CD8-positive, alpha-beta memory T cell (primary cell): ENCODE results near the gene TBC1D2B. TPM values are rescaled to one million over a fixed set of nuclear protein-coding genes. Genes with fewer than 3 reads are reported as not detected.
"Not testable (repeated sequence)": the region's sequence is repeated elsewhere in the genome, so short reads cannot be mapped to it uniquely, and the experiment has no call there.

Experiments
- CTCF ChIA-PET: fragments of 350-600 bp; sonication (Branson Sonifier 250); formaldehyde crosslinking; loops from one replicate; lab custom pipeline; 2021; ENCODE audit warnings: antibody characterized with exemption; lab: Charles Lee
- POLR2A ChIA-PET: fragments of 350-600 bp; sonication (Branson Sonifier 250); formaldehyde crosslinking; loops from one replicate; lab custom pipeline; 2021; ENCODE audit warnings: antibody characterized with exemption; lab: Charles Lee
- DNase-seq, 5 donors: peaks; one replicate each; pipeline versions ENCODE4 v3.0.0 to v3.0.0-alpha.2; 2020 to 2022; ENCODE audit warnings: mixed read lengths in 1 of 5
- H3K27ac ChIP-seq: one replicate; pipeline ENCODE4 v1.7.0; 2013; ENCODE audit warnings: low read depth, mild to moderate bottlenecking, low read length, moderate library complexity
- H3K27me3 ChIP-seq: 2 replicates; pipeline ENCODE4 v1.7.0; 2013; ENCODE audit warnings: low read length, mild to moderate bottlenecking; ENCODE audit not compliant: insufficient read depth, poor library complexity, severe bottlenecking
- H3K36me3 ChIP-seq: 2 replicates; pipeline ENCODE4 v1.7.0; 2013; ENCODE audit warnings: mild to moderate bottlenecking, low read length, moderate library complexity; ENCODE audit not compliant: insufficient read depth
- H3K4me1 ChIP-seq: 2 replicates; pipeline ENCODE4 v1.7.0; 2013; ENCODE audit warnings: mild to moderate bottlenecking, low read length, moderate library complexity; ENCODE audit not compliant: insufficient read depth
- H3K4me3 ChIP-seq: 2 replicates; pipeline ENCODE4 v1.7.0; 2013; ENCODE audit warnings: mild to moderate bottlenecking, low read length
- H3K9me3 ChIP-seq: 2 replicates; pipeline ENCODE4 v1.7.0; 2013; ENCODE audit warnings: mild to moderate bottlenecking, low read length
- H3K27ac Mint-ChIP-seq, 8 donors: one replicate each; pipeline ENCODE4 v1.8.0; 2020 to 2021; ENCODE audit warnings: mixed read lengths in 8 of 8, mild to moderate bottlenecking in 6 of 8, inconsistent platforms in 3 of 8, moderate library complexity in 3 of 8
- H3K27me3 Mint-ChIP-seq, 2 donors: one replicate each; pipeline ENCODE4 v1.8.0; 2020 to 2021; ENCODE audit warnings: mixed read lengths in 2 of 2, mild to moderate bottlenecking in 1 of 2, moderate library complexity in 1 of 2
- H3K36me3 Mint-ChIP-seq, 3 donors: one replicate each; pipeline ENCODE4 v1.8.0; 2020 to 2021; ENCODE audit warnings: mixed read lengths in 3 of 3, inconsistent platforms in 1 of 3, mild to moderate bottlenecking in 1 of 3
- H3K4me1 Mint-ChIP-seq, 3 donors: one replicate each; pipeline ENCODE4 v1.8.0; 2020 to 2021; ENCODE audit warnings: mixed read lengths in 3 of 3, inconsistent platforms in 1 of 3, mild to moderate bottlenecking in 1 of 3
- H3K4me3 Mint-ChIP-seq, 7 donors: one replicate each; pipeline ENCODE4 v1.8.0; 2020 to 2021; ENCODE audit warnings: mixed read lengths in 7 of 7, mild to moderate bottlenecking in 6 of 7, moderate library complexity in 4 of 7, inconsistent platforms in 2 of 7
- H3K9me3 Mint-ChIP-seq, 5 donors: one replicate each; pipeline ENCODE4 v1.8.0; 2020 to 2022; ENCODE audit warnings: mixed read lengths in 5 of 5, mild to moderate bottlenecking in 3 of 5, moderate library complexity in 2 of 5, inconsistent platforms in 1 of 5
- polyA plus RNA-seq: library from polyadenylated mRNA; unstranded; fragments of 300-500 nt; fragmentation: Illumina TruSeq; gene quantifications from one replicate; pipeline ENCODE4 v1.2.3, GENCODE V29; 2021
- total RNA-seq, 2 experiments: library from RNA; stranded (reverse); gene quantifications; one replicate each; pipeline ENCODE4 v1.2.3, GENCODE V29; 2021

Gene TBC1D2B
- total and polyA plus RNA-seq, 3 experiments from 2014 or later: 26.4 to 41.1 (median 40.1) TPM

- H3K9me3 ChIP-seq, H3K27ac Mint-ChIP-seq, H3K36me3 ChIP-seq, H3K4me1 Mint-ChIP-seq, H3K27ac ChIP-seq, H3K9me3 Mint-ChIP-seq, H3K4me3 ChIP-seq, H3K27me3 ChIP-seq, H3K27me3 Mint-ChIP-seq, H3K36me3 Mint-ChIP-seq, CTCF ChIA-PET, H3K4me1 ChIP-seq, POLR2A ChIA-PET, DNase-seq, H3K4me3 Mint-ChIP-seq: not testable (repeated sequence)
Measured at GRCh38 chr15:77972706-77973105, 104.8 kb downstream of the TBC1D2B start.

DNA sequence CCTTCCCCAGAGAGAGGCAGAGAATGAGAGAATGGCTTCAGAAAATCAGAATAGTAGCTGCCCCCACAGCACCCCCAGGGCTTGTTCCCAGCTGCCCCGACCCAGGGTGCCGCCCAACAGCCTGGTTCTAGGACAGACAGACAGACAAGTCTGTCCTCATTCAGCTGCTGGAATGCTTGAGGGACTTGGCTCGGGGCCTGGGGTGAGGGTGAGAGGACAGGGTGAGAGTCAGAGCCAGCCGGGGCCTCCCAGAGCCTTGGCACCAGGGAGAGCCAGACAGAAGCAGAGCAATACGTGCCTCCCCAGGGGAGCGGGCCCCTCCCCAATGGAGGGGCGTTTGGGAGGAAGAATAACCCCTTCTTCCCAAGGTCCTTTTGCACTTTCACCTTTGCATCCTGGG lies 105.6 kb downstream of the TBC1D2B start:
- H3K27me3 ChIP-seq, POLR2A ChIA-PET, CTCF ChIA-PET, DNase-seq, H3K9me3 ChIP-seq, H3K36me3 ChIP-seq, H3K4me1 ChIP-seq, H3K4me3 Mint-ChIP-seq, H3K27me3 Mint-ChIP-seq, H3K36me3 Mint-ChIP-seq, H3K4me1 Mint-ChIP-seq, H3K9me3 Mint-ChIP-seq, H3K4me3 ChIP-seq, H3K27ac ChIP-seq: not testable (repeated sequence)
- H3K27ac Mint-ChIP-seq: peak overlapping the region in 1 of 8 donors; percentile 81

DNA sequence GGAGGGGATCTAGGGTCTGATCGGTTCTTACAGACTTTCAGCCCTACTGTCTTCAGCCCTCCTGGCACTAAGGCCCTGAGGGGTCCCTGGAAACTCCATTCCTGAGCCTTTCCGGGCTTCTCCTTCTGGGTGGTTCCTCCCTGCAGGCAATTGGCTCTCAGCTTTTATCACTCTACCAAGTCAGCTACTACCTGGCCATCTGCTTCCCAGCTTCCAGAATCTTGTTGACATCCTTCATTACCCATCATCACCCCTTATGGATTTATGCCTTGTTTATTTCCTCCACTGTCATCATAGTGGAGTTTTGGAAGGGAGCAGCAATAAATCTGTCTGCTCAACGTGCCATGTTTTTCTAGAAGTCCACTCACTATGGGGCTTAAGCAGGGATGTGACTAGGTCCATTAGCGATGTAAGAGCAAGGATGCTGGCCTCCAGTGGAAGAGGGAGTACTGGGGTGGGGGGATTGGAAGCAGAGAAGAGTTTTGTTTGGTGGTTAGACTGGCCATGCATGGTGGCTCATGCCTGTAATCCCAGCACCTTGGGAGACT lies 106.6 kb downstream of the TBC1D2B start:
- H3K27ac Mint-ChIP-seq, H3K27me3 Mint-ChIP-seq, H3K27me3 ChIP-seq, H3K4me1 Mint-ChIP-seq, DNase-seq, H3K4me3 Mint-ChIP-seq, H3K36me3 ChIP-seq, H3K4me3 ChIP-seq, H3K36me3 Mint-ChIP-seq, H3K9me3 Mint-ChIP-seq, H3K9me3 ChIP-seq, POLR2A ChIA-PET, CTCF ChIA-PET, H3K27ac ChIP-seq, H3K4me1 ChIP-seq: not testable (repeated sequence)

DNA sequence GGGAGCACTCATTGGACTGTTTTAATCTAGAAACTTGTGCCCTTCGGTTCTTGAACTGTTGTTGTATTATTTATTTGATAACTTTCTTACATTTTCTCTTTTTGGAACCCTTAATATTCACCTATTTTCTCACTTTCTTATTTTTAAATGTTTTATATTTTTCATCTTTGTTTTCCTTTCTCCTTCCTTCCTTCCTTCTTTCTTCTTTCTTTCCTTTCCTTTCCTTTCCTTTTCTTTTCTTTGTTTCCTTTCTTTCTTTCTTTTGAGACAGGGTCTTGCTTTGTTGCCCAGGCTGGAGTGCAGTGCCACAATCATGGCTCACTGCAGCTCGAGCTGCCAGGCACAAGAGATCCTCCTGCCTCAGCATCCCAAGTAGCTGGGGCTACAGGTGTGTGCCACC lies 108.5 kb downstream of the TBC1D2B start:
- Mint-ChIP-seq H3K4me3 (no peak overlapping the region), H3K27ac (no peak overlapping the region), H3K27me3 (peaks cover 0 to 1% of the 10 kb centered on the region in 2 donors), H3K36me3 (peaks cover 0 to 10% (median 2%) of the 10 kb centered on the region in 3 donors), H3K4me1 (no peaks in the 10 kb centered on the region), H3K9me3 (peaks cover 0 to 3% (median 0%) of the 10 kb centered on the region in 5 donors)
- Histone ChIP-seq H3K27me3 (no peaks in the 10 kb centered on the region), H3K4me1 (no peaks in the 10 kb centered on the region), H3K36me3 (no peaks in the 10 kb centered on the region), H3K4me3 (no peak overlapping the region), H3K27ac (no peak overlapping the region), H3K9me3 (no peaks in the 10 kb centered on the region)
- ChIA-PET POLR2A (no interaction called here), CTCF (interaction anchor here (1.4 to 5.7 kb wide), 3 partner anchors 9 to 138 kb away, joined by 4 to 146 read pairs (median 7); no protein-coding TSS in a partner anchor)
- no peak for DNase-seq

DNA sequence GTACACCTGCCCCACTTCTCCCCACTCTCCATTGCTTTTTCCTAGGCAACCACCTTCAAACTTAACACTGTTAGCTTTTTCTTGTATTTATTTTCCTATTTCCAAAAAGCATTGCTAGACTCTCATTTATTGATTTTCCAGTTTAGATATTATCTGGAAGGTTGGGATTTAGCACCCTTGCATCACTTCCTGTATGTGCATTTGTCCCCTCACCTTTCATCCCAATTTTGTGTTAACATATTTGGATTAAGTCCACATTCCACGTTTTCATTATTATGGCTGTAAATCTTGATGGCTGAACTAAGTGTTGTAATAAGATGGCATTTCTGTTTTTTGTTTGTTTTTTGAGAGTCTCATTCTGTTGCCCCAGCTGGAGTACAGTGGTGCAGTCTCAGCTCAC lies 109.7 kb downstream of the TBC1D2B start:
- Mint-ChIP-seq H3K4me3 (no peak overlapping the region), H3K9me3 (peaks cover 0 to 3% (median 0%) of the 10 kb centered on the region in 5 donors), H3K27me3 (peaks cover 0 to 3% of the 10 kb centered on the region in 2 donors), H3K27ac (no peak overlapping the region), H3K4me1 (no peaks in the 10 kb centered on the region), H3K36me3 (peaks cover 0 to 10% (median 2%) of the 10 kb centered on the region in 3 donors)
- Histone ChIP-seq H3K27me3 (no peaks in the 10 kb centered on the region), H3K4me3 (no peak overlapping the region), H3K4me1 (no peaks in the 10 kb centered on the region), H3K27ac (no peak overlapping the region), H3K36me3 (no peaks in the 10 kb centered on the region), H3K9me3 (no peaks in the 10 kb centered on the region)
- DNase-seq: no peak
- ChIA-PET CTCF (interaction anchor here (1.4 to 5.7 kb wide), 6 partner anchors 8 to 139 kb away, joined by 3 to 146 read pairs (median 4); no protein-coding TSS in a partner anchor), POLR2A (no interaction called here)

- DNase-seq, H3K36me3 ChIP-seq, POLR2A ChIA-PET, H3K9me3 ChIP-seq, H3K27ac ChIP-seq, H3K4me3 Mint-ChIP-seq, H3K27ac Mint-ChIP-seq, H3K9me3 Mint-ChIP-seq, H3K4me3 ChIP-seq, H3K36me3 Mint-ChIP-seq, H3K27me3 Mint-ChIP-seq, H3K27me3 ChIP-seq, H3K4me1 ChIP-seq, H3K4me1 Mint-ChIP-seq: not testable (repeated sequence)
- CTCF ChIA-PET: interaction anchor here (0.9 to 5.7 kb wide), 13 partner anchors 8 to 273 kb away, joined by 3 to 146 read pairs (median 4); no protein-coding TSS in a partner anchor
Measured at GRCh38 chr15:77967235-77967615, 110.3 kb downstream of the TBC1D2B start.

DNA sequence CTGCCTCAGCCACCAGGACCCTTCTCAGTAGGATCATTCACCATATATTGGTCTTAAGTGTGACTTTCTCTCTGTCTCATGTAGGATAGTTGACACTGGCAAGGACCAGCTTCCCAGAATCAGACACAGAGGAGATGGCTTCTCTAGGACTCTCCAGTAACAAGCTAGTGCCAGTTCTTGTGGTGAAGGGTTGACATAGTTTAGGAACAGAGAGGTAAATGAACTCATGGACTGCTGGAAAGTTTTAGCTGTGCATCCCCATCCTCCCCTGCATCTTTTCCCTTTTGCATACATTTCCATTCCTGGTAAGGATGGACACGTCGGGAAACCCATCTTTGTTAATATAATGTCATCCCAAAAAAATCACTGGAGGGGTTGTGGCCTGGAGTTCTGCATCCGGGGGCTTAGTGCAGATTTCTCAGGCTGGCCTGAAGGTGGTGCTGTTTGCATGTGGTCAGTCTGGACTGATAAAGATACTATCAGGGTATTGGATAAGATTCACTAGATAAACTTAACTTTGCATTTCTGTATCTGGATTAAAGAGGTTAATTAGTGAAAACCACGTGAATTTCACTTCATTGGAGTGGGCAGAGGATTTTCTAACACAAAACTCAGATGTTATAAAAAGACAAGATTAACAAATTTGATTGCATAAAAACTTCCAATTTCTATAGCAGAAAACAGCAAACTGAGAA lies 110.8 kb downstream of the TBC1D2B start:
- H3K4me1 Mint-ChIP-seq: no peaks in the 10 kb centered on the region
- no peak overlapping the region for H3K4me3 Mint-ChIP-seq

DNA sequence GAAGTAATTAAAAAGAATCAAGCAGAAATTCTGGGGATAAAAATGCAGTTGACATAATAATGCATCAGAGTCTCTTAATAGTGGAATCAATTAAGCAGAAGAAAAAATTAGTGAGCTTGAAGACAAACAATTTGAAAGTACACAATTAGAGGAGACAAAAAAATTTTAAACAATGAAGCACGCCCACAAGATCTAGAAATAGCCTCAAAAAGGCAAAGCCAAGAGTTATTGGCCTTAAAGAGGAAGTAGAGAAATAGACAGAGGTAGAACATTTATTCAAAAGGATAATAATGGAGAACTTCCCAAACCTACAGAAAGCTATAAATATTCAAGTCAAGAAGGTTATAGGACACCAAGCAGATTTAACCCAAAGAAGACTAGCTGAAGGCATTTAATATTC lies 113.3 kb downstream of the TBC1D2B start:
- no peaks in the 10 kb centered on the region for H3K27me3 ChIP-seq
- no peak for DNase-seq
- Mint-ChIP-seq H3K4me1 (peaks cover 3 to 9% (median 7%) of the 10 kb centered on the region in 3 donors), H3K4me3 (no peak overlapping the region), H3K27ac (no peak overlapping the region), H3K9me3 (peaks cover 0 to 3% (median 0%) of the 10 kb centered on the region in 5 donors), H3K27me3 (peaks cover 2 to 4% of the 10 kb centered on the region in 2 donors), H3K36me3 (peaks cover 0 to 9% (median 2%) of the 10 kb centered on the region in 3 donors)
- no peaks in the 10 kb centered on the region for H3K4me1 ChIP-seq
- H3K27ac ChIP-seq: no peak overlapping the region
- CTCF ChIA-PET: interaction anchor here (0.7 to 5.7 kb wide), 3 partner anchors 143 to 276 kb away, joined by 3 to 146 read pairs (median 9); no protein-coding TSS in a partner anchor
- H3K4me3 ChIP-seq: no peak overlapping the region
- H3K9me3 ChIP-seq: no peaks in the 10 kb centered on the region
- POLR2A ChIA-PET: no interaction called here
- no peaks in the 10 kb centered on the region for H3K36me3 ChIP-seq

More for the DNA sequence above, 110.8 kb downstream of the TBC1D2B start:
- peaks cover 0 to 10% (median 2%) of the 10 kb centered on the region in 3 donors for H3K36me3 Mint-ChIP-seq
- Histone ChIP-seq H3K9me3 (no peaks in the 10 kb centered on the region), H3K36me3 (no peaks in the 10 kb centered on the region), H3K27ac (no peak overlapping the region), H3K27me3 (no peaks in the 10 kb centered on the region), H3K4me1 (no peaks in the 10 kb centered on the region), H3K4me3 (no peak overlapping the region)
- DNase-seq: peak; percentile 30 to 67 (median 39)
- H3K27ac Mint-ChIP-seq: no peak overlapping the region
- ChIA-PET CTCF (interaction anchor here (0.9 to 5.7 kb wide), 14 partner anchors 8 to 274 kb away, joined by 3 to 146 read pairs (median 4); no protein-coding TSS in a partner anchor), POLR2A (no interaction called here)
- H3K27me3 Mint-ChIP-seq: peaks cover 0 to 3% of the 10 kb centered on the region in 2 donors
- H3K9me3 Mint-ChIP-seq: peaks cover 0 to 3% (median 0%) of the 10 kb centered on the region in 5 donors
